OCI-LY7 (cell line): ENCODE data around the gene C1GALT1C1L. TPM values are rescaled to one million over a fixed set of nuclear protein-coding genes. Genes with fewer than 3 reads are reported as not detected.
A peak's percentile ranks its signal among the peaks of the same experiment; 100 is the strongest.

Experiments used
- BruUV-seq: library from RNA; stranded (reverse); fragments of 400-500 nt; replicated peaks from 2 replicates; lab custom pipeline; 2021; lab: Mats Ljungman, UMichigan
- CTCF ChIA-PET: fragments of 300-600 bp; sonication (Branson Sonifier 250); formaldehyde crosslinking; loops from one replicate; lab custom pipeline; 2022; ENCODE audit warnings: antibody characterized with exemption; ENCODE audit not compliant: unreplicated experiment; lab: Charles Lee
- POLR2A ChIA-PET: fragments of 300-600 bp; sonication (Branson Sonifier 250); formaldehyde crosslinking; loops from one replicate; lab custom pipeline; 2022; ENCODE audit warnings: antibody characterized with exemption; lab: Charles Lee
- DNase-seq: peaks from one replicate; pipeline ENCODE4 v3.0.0-alpha.2; 2015; ENCODE audit warnings: low spot score
- H2AFZ ChIP-seq: fragments of 200-600 bp; sonication (generic), shearing (Covaris generic); 2 replicates; pipeline ENCODE4 v1.6.1; 2014; ENCODE audit warnings: mild to moderate bottlenecking, antibody characterized with exemption, low read length, moderate library complexity
- H3K27ac ChIP-seq: fragments of 200-600 bp; sonication (generic); 2 replicates; pipeline ENCODE4 v1.5.1; 2014; ENCODE audit warnings: mixed run types, low read depth, mild to moderate bottlenecking, moderate library complexity, low read length, inconsistent platforms; ENCODE audit not compliant: poor library complexity, severe bottlenecking
- H3K36me3 ChIP-seq: fragments of 200-600 bp; sonication (generic); 2 replicates; pipeline ENCODE4 v1.6.1; 2014; ENCODE audit warnings: mild to moderate bottlenecking, antibody characterized with exemption, low read length, moderate library complexity, mixed read lengths; ENCODE audit not compliant: insufficient read depth
- H3K4me1 ChIP-seq: fragments of 200-600 bp; sonication (generic); 2 replicates; pipeline ENCODE4 v1.5.1; 2014; ENCODE audit warnings: mild to moderate bottlenecking, low read length; ENCODE audit not compliant: insufficient read depth, poor library complexity, severe bottlenecking
- H3K4me2 ChIP-seq: fragments of 200-600 bp; sonication (generic); 2 replicates; pipeline ENCODE4 v1.6.1; 2014; ENCODE audit warnings: mild to moderate bottlenecking, low read length
- H3K4me3 ChIP-seq: fragments of 200-600 bp; sonication (generic); 2 replicates; pipeline ENCODE4 v1.5.1; 2014; ENCODE audit warnings: mild to moderate bottlenecking, low read depth, low read length; ENCODE audit not compliant: poor library complexity, severe bottlenecking
- H3K79me2 ChIP-seq: fragments of 200-600 bp; sonication (generic); 2 replicates; pipeline ENCODE4 v1.6.1; 2016; ENCODE audit warnings: low read depth, mild to moderate bottlenecking, low read length, moderate library complexity, mixed read lengths; ENCODE audit not compliant: insufficient read depth
- H3K9me2 ChIP-seq: fragments of 200-600 bp; sonication (generic); 2 replicates; pipeline ENCODE4 v1.6.1; 2016; ENCODE audit warnings: mild to moderate bottlenecking, low read length, mixed read lengths; ENCODE audit not compliant: insufficient read depth
- H3K9me3 ChIP-seq: fragments of 200-600 bp; sonication (generic); 2 replicates; pipeline ENCODE4 v1.6.1; 2014; ENCODE audit warnings: mild to moderate bottlenecking, mixed run types, low read length, mixed read lengths
- H4K20me1 ChIP-seq: fragments of 200-600 bp; sonication (generic); 2 replicates; pipeline ENCODE4 v1.6.1; 2014; ENCODE audit warnings: mild to moderate bottlenecking, antibody characterized with exemption, low read length, moderate library complexity, mixed read lengths; ENCODE audit not compliant: insufficient read depth
- EZH2phosphoT487 ChIP-seq: fragments of 200-600 bp; sonication (generic); IDR thresholded peaks from 2 replicates; pipeline ENCODE4 v1.6.1; 2018; ENCODE audit warnings: low read depth, borderline replicate concordance, mild to moderate bottlenecking, mixed run types, antibody characterized with exemption, low read length, moderate library complexity, mixed read lengths
- intact Hi-C: fragments of 100-400 bp; cut with micrococcal nuclease; formaldehyde crosslinking; loops from one replicate; pipeline ENCODE4 v1.10.0; 2022; ENCODE audit not compliant: unreplicated experiment
- total RNA-seq, 2 experiments: library from RNA; depleted of rRNA in 1 of 2; stranded (reverse); fragments of >200 nt in 1 of 2; shearing (Covaris generic) in 1 of 2; gene quantifications; 2 replicates each; pipeline ENCODE4 v1.2.3, GENCODE V29; 2014 to 2022
- TF ChIP-seq, protein P1 (sequence below): fragments of 200-600 bp; sonication (generic); conservative IDR thresholded peaks from 2 replicates; pipeline ENCODE4 v1.5.1; 2014; ENCODE audit warnings: mild to moderate bottlenecking, antibody characterized with exemption, low read length, moderate library complexity, mixed read lengths

Gene C1GALT1C1L
- total RNA-seq, 2 experiments from 2014 or later = not detected

DNA sequence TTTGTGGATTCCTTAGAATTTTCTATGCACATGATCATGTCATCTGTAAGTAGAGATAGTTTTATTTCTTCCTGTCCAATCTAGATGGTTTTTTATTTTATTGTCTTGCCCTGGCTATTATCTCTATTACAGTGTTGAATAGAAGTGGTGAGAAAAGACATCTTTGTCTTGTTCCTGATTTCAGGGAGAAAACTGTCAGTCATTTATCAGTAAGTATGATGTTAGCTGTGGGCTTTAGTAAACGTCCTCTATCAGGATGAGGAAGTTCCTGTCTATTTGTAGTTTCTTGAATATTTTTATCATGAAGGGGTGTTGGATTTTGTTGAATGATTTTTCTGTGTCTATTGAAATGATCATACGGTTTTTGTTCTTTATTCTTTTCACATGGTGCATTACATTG, 33.9 kb downstream of the C1GALT1C1L start:
- TF ChIP-seq, protein P1, sequence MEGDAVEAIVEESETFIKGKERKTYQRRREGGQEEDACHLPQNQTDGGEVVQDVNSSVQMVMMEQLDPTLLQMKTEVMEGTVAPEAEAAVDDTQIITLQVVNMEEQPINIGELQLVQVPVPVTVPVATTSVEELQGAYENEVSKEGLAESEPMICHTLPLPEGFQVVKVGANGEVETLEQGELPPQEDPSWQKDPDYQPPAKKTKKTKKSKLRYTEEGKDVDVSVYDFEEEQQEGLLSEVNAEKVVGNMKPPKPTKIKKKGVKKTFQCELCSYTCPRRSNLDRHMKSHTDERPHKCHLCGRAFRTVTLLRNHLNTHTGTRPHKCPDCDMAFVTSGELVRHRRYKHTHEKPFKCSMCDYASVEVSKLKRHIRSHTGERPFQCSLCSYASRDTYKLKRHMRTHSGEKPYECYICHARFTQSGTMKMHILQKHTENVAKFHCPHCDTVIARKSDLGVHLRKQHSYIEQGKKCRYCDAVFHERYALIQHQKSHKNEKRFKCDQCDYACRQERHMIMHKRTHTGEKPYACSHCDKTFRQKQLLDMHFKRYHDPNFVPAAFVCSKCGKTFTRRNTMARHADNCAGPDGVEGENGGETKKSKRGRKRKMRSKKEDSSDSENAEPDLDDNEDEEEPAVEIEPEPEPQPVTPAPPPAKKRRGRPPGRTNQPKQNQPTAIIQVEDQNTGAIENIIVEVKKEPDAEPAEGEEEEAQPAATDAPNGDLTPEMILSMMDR = no peak
- TF ChIP-seq EZH2phosphoT487 = no peak
- no peak overlapping the region for H3K4me2 ChIP-seq
- no peaks in the 10 kb centered on the region for H3K36me3 ChIP-seq
- no peaks in the 10 kb centered on the region for H3K79me2 ChIP-seq
- intact Hi-C loops = no loop called here
- H4K20me1 ChIP-seq = no peaks in the 10 kb centered on the region
- no peak overlapping the region for H3K4me3 ChIP-seq
- H2AFZ ChIP-seq = no peak overlapping the region
- H3K4me1 ChIP-seq = no peaks in the 10 kb centered on the region
- ChIA-PET CTCF (no interaction called here), POLR2A (no interaction called here)
- no peak overlapping the region for H3K27ac ChIP-seq
- no TSS peak for BruUV-seq
- no peaks in the 10 kb centered on the region for H3K9me2 ChIP-seq
- no peak for DNase-seq
- no peaks in the 10 kb centered on the region for H3K9me3 ChIP-seq

GRCh38 chr2:43637030-43637803, 39.0 kb downstream of the C1GALT1C1L start, which contains the start of gene PLEKHH2:
PLEKHH2 (plus strand) TSS chr2:43637260; CDS start chr2:43644674, 7,414 bp downstream.
- Histone ChIP-seq H3K36me3 (no peaks in the 10 kb centered on the region), H3K27ac (peak within 1 kb of the TSS; percentile 63), H3K4me2 (peak within 1 kb of the TSS; percentile 75), H3K79me2 (no peaks in the 10 kb centered on the region), H3K4me1 (peaks cover 22% of the 10 kb centered on the region), H3K9me3 (no peaks in the 10 kb centered on the region), H3K9me2 (no peaks in the 10 kb centered on the region), H4K20me1 (no peaks in the 10 kb centered on the region), H3K4me3 (peak within 1 kb of the TSS; percentile 70), H2AFZ (peak within 1 kb of the TSS; percentile 100)
- TF ChIP-seq EZH2phosphoT487 = no peak
- TF ChIP-seq, protein P1 = no peak
- CTCF ChIA-PET = interaction anchor here (1.0 kb wide), 1 partner anchor 531 kb away, joined by 10 read pairs; the partner anchor contains the start of gene PPM1B
- POLR2A ChIA-PET = interaction anchor here (0.7 to 1.0 kb wide), 4 partner anchors 14 to 64 kb away, joined by 3 to 4 read pairs (median 3); partner anchors contain the start of gene THADA
- intact Hi-C loops = no loop called here
- peak; percentile 90 for DNase-seq
- no TSS peak for BruUV-seq
